GM18867 (cell line): ENCODE results near the gene SLC38A2.

Experiments
- ATAC-seq: cut with Tn5 transposase; IDR thresholded peaks from one replicate; pipeline ENCODE4 v1.9.1; 2021; ENCODE audit warnings: mild to moderate bottlenecking, moderate library complexity; ENCODE audit not compliant: unreplicated experiment

The SLC38A2 gene

DNA sequence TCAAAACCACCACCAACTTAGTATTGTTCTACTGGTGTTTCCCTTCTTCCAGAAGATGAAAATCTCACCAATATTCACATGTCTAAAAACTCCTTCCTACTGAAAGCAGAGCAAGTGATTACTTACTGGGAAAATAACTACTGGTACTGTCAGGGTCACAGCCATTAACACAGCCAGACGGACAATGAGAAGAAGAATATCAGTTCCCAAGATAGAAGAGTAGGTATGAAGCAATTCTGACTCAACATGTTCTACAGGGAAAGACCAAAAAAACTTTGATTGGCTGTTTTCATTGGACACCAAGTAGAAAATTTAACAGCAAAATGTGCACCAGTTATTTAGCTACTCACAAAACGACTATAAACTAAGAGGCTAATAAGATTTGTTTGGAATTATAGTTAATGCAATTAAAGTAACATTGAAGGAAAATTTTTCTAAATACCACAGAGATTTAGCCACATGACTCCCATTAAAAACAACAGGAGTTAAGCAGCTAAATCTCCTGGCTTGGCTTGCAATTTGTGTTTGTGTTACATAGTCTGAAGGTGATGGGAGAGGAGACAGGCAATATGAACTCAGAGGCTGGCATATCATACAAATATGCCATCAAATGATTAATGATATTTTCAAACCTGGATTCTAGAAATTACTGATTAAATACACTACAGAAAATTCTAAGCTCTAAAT, 9.5 kb downstream of the SLC38A2 start:
- no peak for ATAC-seq

GRCh38 chr12:46361667-46362034, 10.9 kb downstream of the SLC38A2 start:
- ATAC-seq = no peak

- ATAC-seq = peak; percentile 70
Observed at GRCh38 chr12:46360908-46361666, 11.5 kb downstream of the SLC38A2 start.

DNA sequence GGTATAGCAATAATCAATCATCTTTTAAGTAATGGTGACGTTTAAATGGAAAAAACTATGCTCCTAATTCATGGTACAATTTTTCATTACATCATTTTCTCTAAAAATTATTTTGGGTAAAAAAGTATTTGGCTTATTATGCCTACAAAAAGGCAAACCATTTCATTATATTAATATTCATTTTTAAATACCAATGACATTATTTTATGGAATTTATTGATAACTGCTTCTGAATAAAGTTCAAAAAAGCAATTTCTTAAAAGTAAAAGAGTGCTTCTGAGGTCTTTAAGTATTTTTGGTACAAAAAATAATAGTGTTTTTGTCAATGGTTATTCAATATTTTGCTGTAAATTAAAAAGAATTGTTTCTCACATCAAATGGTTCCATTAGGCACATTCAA, 12.2 kb downstream of the SLC38A2 start:
- ATAC-seq = no peak

DNA sequence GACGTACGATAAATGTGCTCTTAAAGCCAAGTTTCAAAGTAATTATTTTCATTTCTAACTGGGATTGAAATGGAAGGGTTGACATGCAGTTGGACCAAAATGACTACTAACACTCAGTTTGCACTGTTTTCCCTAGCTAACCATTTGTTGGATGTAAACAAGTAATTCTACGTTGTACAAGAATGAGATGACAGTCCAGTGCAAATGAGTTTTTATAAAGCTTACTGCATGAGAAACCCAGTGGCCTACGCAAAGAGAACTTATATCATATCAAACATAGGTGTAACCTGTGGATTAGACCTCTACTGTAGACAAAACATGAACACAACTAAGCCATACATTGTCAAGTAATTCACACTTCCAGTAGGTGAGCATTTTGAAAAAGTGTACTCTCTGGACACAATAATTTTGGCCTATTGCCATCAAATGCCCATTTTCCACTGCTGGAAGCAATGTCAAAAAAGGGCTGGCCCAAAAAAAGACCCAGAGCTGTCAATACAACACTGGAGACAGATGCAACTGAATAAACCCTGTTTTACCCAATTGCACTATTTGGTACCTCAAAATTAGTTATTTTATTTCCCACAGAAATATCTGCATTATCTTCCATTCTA, 12.8 kb downstream of the SLC38A2 start:
- ATAC-seq = no peak

- no peak for ATAC-seq
Observed at GRCh38 chr12:46358791-46359666, 13.5 kb downstream of the SLC38A2 start.

- ATAC-seq = no peak
Observed at GRCh38 chr12:46358325-46358700, 14.3 kb downstream of the SLC38A2 start.

GRCh38 chr12:46357438-46358324, 14.9 kb downstream of the SLC38A2 start:
- no peak for ATAC-seq

- ATAC-seq = no peak
Observed at GRCh38 chr12:46356655-46357437, 15.7 kb downstream of the SLC38A2 start.

DNA sequence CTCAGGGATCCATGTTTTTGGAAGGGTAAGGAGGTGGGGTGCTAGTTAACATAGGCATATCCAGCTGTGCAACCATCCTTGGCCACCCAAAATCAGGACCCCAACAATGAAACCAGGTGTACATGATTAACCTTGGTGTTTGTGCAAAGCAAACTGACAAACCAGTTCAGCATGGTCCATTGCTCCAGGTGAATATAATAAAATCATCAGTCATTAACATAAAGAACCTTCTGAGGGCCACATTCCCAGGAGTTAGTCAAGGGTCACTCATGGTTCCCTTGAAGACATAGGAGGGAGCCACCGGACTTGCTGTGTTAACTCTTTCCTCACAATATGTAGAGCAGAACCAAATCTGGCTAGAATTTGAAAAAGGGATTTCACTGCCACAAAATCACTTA, 17.8 kb downstream of the SLC38A2 start:
- ATAC-seq = no peak

DNA sequence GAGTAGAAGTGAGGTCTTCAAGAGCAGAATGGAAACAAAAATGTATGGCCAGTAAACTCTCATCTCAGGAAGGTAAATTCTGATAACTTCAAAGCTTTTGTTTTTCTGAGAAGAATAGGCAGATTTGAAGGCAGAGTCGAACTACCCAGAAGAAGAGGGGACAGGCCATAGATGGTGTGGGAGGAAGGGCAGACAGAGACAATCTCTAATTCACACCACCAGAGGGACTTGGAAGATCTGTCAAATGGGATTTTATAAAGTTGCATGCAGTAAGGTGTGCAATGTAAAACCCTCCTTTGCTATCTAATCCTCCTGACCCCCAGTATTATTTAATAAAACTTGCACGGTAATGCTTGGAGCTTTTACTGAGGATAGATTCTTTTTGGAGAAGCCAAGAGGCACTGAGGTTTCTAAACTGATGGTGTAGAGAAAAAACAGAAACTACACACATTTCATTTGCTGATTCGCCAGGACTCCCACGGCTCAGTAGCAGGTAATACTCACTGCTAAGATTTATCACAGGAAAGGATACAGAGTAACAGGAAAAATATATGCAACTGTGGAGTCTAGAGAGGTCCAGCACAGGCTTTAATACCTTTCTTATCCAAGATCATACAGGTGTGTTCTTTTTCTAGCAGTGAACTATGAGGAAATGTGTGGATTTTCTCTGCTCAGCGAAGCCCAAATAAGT, 18.3 kb downstream of the SLC38A2 start:
- no peak for ATAC-seq

DNA sequence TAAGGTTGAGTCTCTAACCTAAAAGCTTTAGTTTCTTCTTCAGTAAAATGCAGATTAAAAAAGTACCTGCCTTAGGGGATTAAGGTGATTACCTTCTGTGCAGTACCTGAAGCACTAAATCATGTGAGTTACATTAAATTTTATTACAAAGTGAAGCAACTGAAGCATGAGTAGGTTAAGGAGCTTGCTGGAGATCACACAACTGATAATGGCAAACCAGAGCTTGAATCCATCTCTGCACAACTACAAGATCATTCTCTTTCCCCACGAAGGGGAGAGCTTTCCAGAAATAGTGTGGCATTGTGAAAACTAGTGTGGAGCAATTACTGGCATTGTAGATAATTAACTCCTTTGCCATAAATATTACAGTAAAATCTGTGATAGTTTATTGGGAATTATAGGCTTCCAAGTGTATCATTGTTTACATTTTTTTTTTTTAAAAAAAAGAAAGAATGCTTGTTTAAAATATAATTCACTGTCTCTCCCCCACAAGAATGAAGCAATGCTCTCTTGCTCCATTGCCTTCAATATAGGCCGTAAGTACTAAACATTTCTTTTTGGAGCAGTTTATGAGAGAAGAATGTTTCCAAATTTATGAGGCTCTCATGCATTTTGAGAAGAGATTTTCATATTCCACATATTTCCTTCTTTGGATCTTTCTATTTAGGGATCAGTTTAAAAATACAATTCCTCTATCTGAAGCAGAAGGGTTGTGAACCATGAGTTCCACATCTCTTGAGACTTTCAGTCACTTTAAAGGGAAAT, 20.5 kb downstream of the SLC38A2 start:
- no peak for ATAC-seq

DNA sequence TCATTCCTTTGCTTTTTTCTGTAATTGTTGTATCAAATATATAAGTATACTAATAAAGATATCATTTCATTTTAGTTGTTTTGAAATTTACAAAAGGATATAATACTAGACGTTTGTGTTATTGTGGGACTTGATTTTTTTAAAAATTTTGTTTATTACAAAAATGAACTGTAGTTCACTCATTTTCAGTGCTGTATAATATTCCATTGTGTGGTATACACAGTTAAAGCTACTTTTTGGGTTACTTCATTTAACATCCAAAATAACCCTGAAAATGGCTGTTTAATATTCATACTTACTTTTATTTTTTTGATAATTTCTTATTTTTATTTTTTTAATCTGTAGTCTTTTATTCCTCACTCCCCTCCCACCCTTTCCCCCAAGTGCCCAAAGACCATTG, 21.4 kb downstream of the SLC38A2 start:
- ATAC-seq = no peak

- ATAC-seq = no peak
Observed at GRCh38 chr12:46349253-46349652, 23.3 kb downstream of the SLC38A2 start.

DNA sequence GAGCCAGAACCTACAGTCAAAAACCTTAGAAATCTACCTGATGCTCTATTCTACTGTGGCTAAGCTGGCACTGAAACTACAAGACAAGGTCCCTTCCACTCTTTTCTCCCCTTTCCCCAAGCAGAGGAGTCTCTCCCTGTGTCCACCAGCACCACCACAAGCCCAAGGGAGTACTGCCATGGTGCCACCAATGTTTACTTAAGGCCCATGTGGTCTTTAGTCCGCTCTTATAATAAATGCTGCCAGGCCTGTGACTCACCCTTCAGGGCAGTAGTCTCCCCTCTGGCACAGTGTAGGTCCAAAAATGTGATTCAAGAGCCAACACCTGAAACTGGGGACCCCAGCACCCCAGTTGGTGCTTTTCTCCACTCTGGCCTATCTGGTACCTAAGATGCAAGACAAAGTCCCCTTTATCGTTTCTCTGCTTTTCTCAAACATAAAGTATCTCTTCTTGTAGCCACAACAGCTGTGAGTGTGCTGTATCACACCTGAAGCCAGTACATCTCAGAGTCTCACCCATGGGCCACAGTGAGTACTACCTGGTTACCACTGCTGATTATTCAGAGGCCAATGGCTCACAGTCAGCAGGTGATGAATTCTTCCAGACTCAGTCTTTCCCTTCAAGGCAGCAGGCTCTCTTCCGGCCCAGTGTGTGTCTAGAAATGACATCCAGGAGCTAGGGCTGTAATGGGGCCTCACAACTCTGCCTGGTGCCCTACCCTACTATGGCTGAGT, 29.3 kb downstream of the SLC38A2 start:
- ATAC-seq = no peak

GRCh38 chr12:46342562-46343033, 30.0 kb downstream of the SLC38A2 start:
- ATAC-seq = peak; percentile 59

GRCh38 chr12:46339051-46339450, 33.5 kb downstream of the SLC38A2 start:
- ATAC-seq = no peak
